ENCODE data around the gene RIN1. TPM values are rescaled to one million over a fixed set of nuclear protein-coding genes. Genes with fewer than 3 reads are reported as not detected.

Gene RIN1
- total and polyA plus RNA-seq, 9 of the 15 experiments (the other 6 are each of a cell fraction or from before 2014, with no cell fraction given), result 0.01 to 1.2 (median 0.45) TPM; not detected in 1

GRCh38 chr11:66362481-66363147 is 26.4 kb upstream of the RIN1 start (continued):
- TF ChIP-seq ZBTB26 (CRISPR knock-in tag; IDR thresholded peaks at IDR 0.05) (no peak), E2F8 (IDR thresholded peaks at IDR 0.05; ENCODE audit: low read depth, partially characterized antibody) (no peak), CBX1 (IDR thresholded peaks at IDR 0.05; ENCODE audit: low read depth) (0 out of 2 replicates have a peak, but pooled peaks have one; percentile 3), ADNP (tag; IDR thresholded peaks at IDR 0.05) (peak; percentile 82), THRAP3 (IDR thresholded peaks at IDR 0.05; ENCODE audit: borderline replicate concordance) (no peak), ZNF699 (CRISPR knock-in tag; IDR thresholded peaks at IDR 0.05; ENCODE audit: insufficient replicate concordance) (no peak), ZBTB11 (CRISPR knock-in tag; IDR thresholded peaks at IDR 0.05) (no peak), KDM1A (IDR thresholded peaks at IDR 0.05) (peak in 1 of 2 experiments; percentile 27; a peak in 1 of 4 replicates), CAMTA2 (CRISPR knock-in tag; conservative IDR thresholded peaks at IDR 0.05) (no peak), TSHZ1 (CRISPR knock-in tag; IDR thresholded peaks at IDR 0.05) (no peak), ILF3 (IDR thresholded peaks at IDR 0.05; ENCODE audit: borderline replicate concordance) (no peak; the same call in 1 of the 2 replicates), HDAC2 (IDR thresholded peaks at IDR 0.05) (peak; percentile 33; the same call in 1 of the 2 replicates), CREBBP (IDR thresholded peaks at IDR 0.05; ENCODE audit: low read depth, low read length) (no peak), NFATC3 (IDR thresholded peaks at IDR 0.05) (no peak), POLR2A (conservative IDR thresholded peaks at IDR 0.05) (peak; percentile 52), KDM5B (IDR thresholded peaks at IDR 0.05; ENCODE audit: insufficient replicate concordance, low read depth, low read length) (peak; percentile 5), TRIM24 (IDR thresholded peaks at IDR 0.05) (no peak)

Data from K562 (cell line).